Adrenal gland (tissue), 5 donors: Measurements from ENCODE around the gene TCHHL1.

Experiments
- POLR2A ChIP-seq, 2 donors: fragments of 450-650 bp; IDR thresholded peaks; one replicate each; pipeline ENCODE4 v1.6.1; 2017; ENCODE audit warnings: antibody characterized with exemption in 2 of 2, mild to moderate bottlenecking in 2 of 2, moderate library complexity in 1 of 2
- TF ChIP-seq, protein P1 (sequence below), 6 experiments: fragments of 450-650 bp in 4 of 6; fragments of 200-600 bp in 2 of 6; sonication (generic) in 1 of 6; IDR thresholded peaks; 1 replicate in 5 of 6; 2 replicates in 1 of 6; pipeline versions ENCODE4 v1.5.1 to v1.8.0; 2016 to 2021; ENCODE audit warnings: antibody characterized with exemption in 6 of 6, mild to moderate bottlenecking in 2 of 6, moderate library complexity in 1 of 6
- donor health status: DM: no; HTN: no; CAD: no.

DNA sequence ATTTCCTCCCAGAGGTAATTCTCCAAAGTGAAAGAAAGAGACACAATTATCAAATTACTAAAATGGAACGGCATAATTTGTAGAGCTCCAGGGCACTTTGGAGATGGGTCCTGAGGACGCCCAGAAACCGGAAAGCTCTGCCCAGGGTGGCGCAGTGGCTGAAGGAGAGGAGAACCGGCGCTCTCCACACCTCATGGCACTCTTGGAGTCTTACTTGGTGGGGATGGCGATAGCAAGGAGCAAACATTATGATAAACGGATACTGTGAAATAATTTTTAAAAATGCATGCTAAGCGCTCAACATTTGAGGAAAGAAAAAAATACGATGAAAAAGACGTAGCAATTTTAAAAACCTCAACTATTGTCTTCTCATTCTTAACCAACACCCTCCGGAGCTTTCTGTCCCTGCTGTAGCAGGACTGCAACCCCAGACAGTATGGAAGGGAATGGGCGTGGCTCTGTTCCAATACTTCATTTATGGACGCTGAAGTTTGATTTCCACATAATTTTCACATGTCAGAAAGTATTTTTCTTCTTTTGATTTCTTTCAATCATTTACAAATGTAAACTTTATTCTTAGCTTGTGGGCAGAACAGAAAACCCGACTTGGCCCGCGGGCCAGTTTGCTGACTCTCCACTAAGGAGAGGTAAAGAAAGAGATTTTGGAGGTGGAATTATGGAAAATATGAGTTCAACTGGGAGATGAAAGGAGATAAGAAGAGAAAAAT, 53.2 kb downstream of the TCHHL1 start:
- TF ChIP-seq, protein P1, sequence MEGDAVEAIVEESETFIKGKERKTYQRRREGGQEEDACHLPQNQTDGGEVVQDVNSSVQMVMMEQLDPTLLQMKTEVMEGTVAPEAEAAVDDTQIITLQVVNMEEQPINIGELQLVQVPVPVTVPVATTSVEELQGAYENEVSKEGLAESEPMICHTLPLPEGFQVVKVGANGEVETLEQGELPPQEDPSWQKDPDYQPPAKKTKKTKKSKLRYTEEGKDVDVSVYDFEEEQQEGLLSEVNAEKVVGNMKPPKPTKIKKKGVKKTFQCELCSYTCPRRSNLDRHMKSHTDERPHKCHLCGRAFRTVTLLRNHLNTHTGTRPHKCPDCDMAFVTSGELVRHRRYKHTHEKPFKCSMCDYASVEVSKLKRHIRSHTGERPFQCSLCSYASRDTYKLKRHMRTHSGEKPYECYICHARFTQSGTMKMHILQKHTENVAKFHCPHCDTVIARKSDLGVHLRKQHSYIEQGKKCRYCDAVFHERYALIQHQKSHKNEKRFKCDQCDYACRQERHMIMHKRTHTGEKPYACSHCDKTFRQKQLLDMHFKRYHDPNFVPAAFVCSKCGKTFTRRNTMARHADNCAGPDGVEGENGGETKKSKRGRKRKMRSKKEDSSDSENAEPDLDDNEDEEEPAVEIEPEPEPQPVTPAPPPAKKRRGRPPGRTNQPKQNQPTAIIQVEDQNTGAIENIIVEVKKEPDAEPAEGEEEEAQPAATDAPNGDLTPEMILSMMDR (IDR thresholded peaks at IDR 0.05) = no peak
- no peak for TF ChIP-seq POLR2A (IDR thresholded peaks at IDR 0.05)
